SK-N-SH (cell line): ENCODE measurements around the gene PDGFRA.

Experiments used
- CHD2 ChIP-seq: fragments of 150-350 bp; IDR thresholded peaks from 2 replicates; pipeline ENCODE4 v1.6.1; 2018; ENCODE audit warnings: low read length; ENCODE audit not compliant: partially characterized antibody
- CTCF ChIP-seq: fragments of 200-600 bp; sonication (generic); IDR thresholded peaks from 2 replicates; pipeline ENCODE4 v1.6.1; 2017; ENCODE audit warnings: antibody characterized with exemption, mild to moderate bottlenecking, moderate library complexity
- EP300 ChIP-seq, 2 experiments: IDR thresholded peaks; 2 replicates each; pipeline versions ENCODE4 v1.4.0 to v1.6.1; 2012; ENCODE audit warnings: borderline replicate concordance in 1 of 2, low read depth in 1 of 2, low read length in 1 of 2
- EZH2phosphoT487 ChIP-seq: fragments of 200-600 bp; sonication (generic); IDR thresholded peaks from 2 replicates; pipeline ENCODE4 v1.6.1; 2017; ENCODE audit warnings: low read depth, mixed run types, mild to moderate bottlenecking, antibody characterized with exemption, moderate library complexity, borderline replicate concordance
- GABPA ChIP-seq: IDR thresholded peaks from 2 replicates; pipeline ENCODE4 v1.4.0; 2012; ENCODE audit warnings: low read depth, mild to moderate bottlenecking
- IRF3 ChIP-seq: fragments of 150-350 bp; IDR thresholded peaks from 2 replicates; pipeline ENCODE4 v1.6.1; 2016; ENCODE audit warnings: mild to moderate bottlenecking, low read depth, low read length
- MXI1 ChIP-seq: IDR thresholded peaks from 2 replicates; pipeline ENCODE4 v1.6.1; 2012; ENCODE audit warnings: mild to moderate bottlenecking, low read depth, low read length, improper control_type of control experiment
- NFIC ChIP-seq: IDR thresholded peaks from 2 replicates; pipeline ENCODE4 v1.4.0; 2012; ENCODE audit warnings: borderline replicate concordance
- POLR2AphosphoS5 ChIP-seq: IDR thresholded peaks from 2 replicates; pipeline ENCODE4 v1.6.1; 2012; ENCODE audit warnings: low read depth, low read length
- RAD21 ChIP-seq: IDR thresholded peaks from 2 replicates; pipeline ENCODE4 v1.6.1; 2012; ENCODE audit warnings: mild to moderate bottlenecking, low read length
- REST ChIP-seq: IDR thresholded peaks from 2 replicates; pipeline ENCODE4 v1.6.1; 2012; ENCODE audit warnings: mild to moderate bottlenecking, low read depth, low read length, moderate library complexity
- TAF1 ChIP-seq: IDR thresholded peaks from 2 replicates; pipeline ENCODE4 v1.6.1; 2012; ENCODE audit warnings: low read depth, mild to moderate bottlenecking, low read length, moderate library complexity, borderline replicate concordance

- TF ChIP-seq CTCF (no peak), RAD21 (no peak), EP300 (IDR thresholded peaks at IDR 0.05; ENCODE audit: borderline replicate concordance in 1 of 2, low read depth in 1 of 2, low read length in 1 of 2) (peak in 1 of 2 experiments; percentile 83; a peak in 3 of 4 replicates), TAF1 (no peak), POLR2AphosphoS5 (no peak), GABPA (no peak), CHD2 (peak; percentile 97), EZH2phosphoT487 (no peak), MXI1 (peak; percentile 87), REST (no peak), IRF3 (no peak), NFIC (peak; percentile 5; the same call in 1 of the 2 replicates)
Observed at GRCh38 chr4:54228961-54229501, at the start of gene PDGFRA.
